MCF 10A (cell line): ENCODE results near the gene EFEMP2. TPM values are rescaled to one million over a fixed set of nuclear protein-coding genes. Genes with fewer than 3 reads are reported as not detected.

Source experiments
- BruUV-seq: library from RNA; stranded (reverse); fragments of 400-500 nt; replicated peaks from 2 replicates; lab custom pipeline; 2021; lab: Mats Ljungman, UMichigan
- CTCF ChIA-PET: fragments of 300-600 bp; sonication (Branson Sonifier 250); formaldehyde crosslinking; extraction: SDS; loops from one replicate; lab custom pipeline; 2021; ENCODE audit warnings: antibody characterized with exemption, inconsistent platforms; lab: Yijun Ruan, JAX
- POLR2A ChIA-PET: fragments of 300-600, 350-650 bp; sonication (Branson Sonifier 250); formaldehyde crosslinking; extraction: SDS; loops from one replicate; lab custom pipeline; 2020; ENCODE audit warnings: antibody characterized with exemption, inconsistent platforms; lab: Yijun Ruan, JAX
- DNase-seq: peaks from one replicate; pipeline ENCODE4 v3.0.0-alpha.2; 2018; ENCODE audit not compliant: unreplicated experiment
- H3K27ac Mint-ChIP-seq: one replicate; pipeline ENCODE4 v1.8.0; 2022; ENCODE audit warnings: mild to moderate bottlenecking, low read depth, mixed read lengths; ENCODE audit not compliant: unreplicated experiment
- H3K27me3 Mint-ChIP-seq: one replicate; pipeline ENCODE4 v1.8.0; 2022; ENCODE audit warnings: mixed read lengths; ENCODE audit not compliant: insufficient read depth, unreplicated experiment
- H3K36me3 Mint-ChIP-seq: one replicate; pipeline ENCODE4 v1.8.0; 2022; ENCODE audit warnings: mild to moderate bottlenecking, moderate library complexity, mixed read lengths; ENCODE audit not compliant: insufficient read depth, unreplicated experiment
- H3K4me1 Mint-ChIP-seq: one replicate; pipeline ENCODE4 v1.8.0; 2022; ENCODE audit warnings: mixed read lengths; ENCODE audit not compliant: insufficient read depth, unreplicated experiment
- H3K4me3 Mint-ChIP-seq: one replicate; pipeline ENCODE4 v1.8.0; 2022; ENCODE audit warnings: mild to moderate bottlenecking, moderate library complexity, mixed read lengths; ENCODE audit not compliant: unreplicated experiment
- H3K9me3 Mint-ChIP-seq: one replicate; pipeline ENCODE4 v1.8.0; 2022; ENCODE audit warnings: mixed read lengths; ENCODE audit not compliant: unreplicated experiment
- intact Hi-C: fragments of 100-400 bp; cut with micrococcal nuclease; formaldehyde crosslinking; loops from 2 replicates; pipeline ENCODE4 v1.14.1; 2022
- total RNA-seq: library from RNA; stranded (reverse); gene quantifications from 2 replicates; pipeline ENCODE4 v1.2.3, GENCODE V29; 2022
- TF ChIP-seq, protein P1 (sequence below): fragments of 200-600 bp; IDR thresholded peaks from one replicate; pipeline ENCODE4 v1.8.0; 2022; ENCODE audit warnings: antibody characterized with exemption, mild to moderate bottlenecking; ENCODE audit not compliant: unreplicated experiment

Gene EFEMP2
- total RNA-seq, 1 experiment from 2014 or later, result 2.4 TPM

DNA sequence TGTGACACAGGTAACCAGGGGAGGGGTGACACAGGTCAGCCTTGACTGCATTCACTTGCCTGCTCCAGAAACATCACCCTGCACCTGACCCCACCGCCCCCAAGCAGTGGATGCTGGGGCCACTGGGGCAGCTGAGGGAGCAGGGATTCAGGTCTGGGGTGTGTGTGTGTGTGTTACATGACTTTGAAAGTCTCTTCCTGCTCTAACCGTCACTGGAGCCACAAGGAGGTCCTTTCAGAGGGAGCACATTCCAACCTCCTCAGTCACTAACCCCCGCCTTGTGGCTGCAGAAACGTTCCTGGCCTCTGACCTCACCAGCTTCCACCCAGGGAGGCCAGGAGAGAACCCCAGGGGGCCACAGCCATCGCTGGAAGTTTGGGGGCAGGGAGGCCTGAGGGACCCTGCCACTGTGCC is 30.5 kb upstream of the EFEMP2 start:
- Mint-ChIP-seq H3K9me3 (no peaks in the 10 kb centered on the region), H3K36me3 (no peaks in the 10 kb centered on the region), H3K27ac (peak overlapping the region; percentile 51), H3K4me3 (no peak overlapping the region), H3K27me3 (no peaks in the 10 kb centered on the region), H3K4me1 (peaks cover 38% of the 10 kb centered on the region)
- CTCF ChIA-PET, result interaction anchor here (0.6 to 1.7 kb wide), 4 partner anchors 14 to 119 kb away, joined by 3 read pairs; no protein-coding TSS in a partner anchor
- TF ChIP-seq, protein P1, sequence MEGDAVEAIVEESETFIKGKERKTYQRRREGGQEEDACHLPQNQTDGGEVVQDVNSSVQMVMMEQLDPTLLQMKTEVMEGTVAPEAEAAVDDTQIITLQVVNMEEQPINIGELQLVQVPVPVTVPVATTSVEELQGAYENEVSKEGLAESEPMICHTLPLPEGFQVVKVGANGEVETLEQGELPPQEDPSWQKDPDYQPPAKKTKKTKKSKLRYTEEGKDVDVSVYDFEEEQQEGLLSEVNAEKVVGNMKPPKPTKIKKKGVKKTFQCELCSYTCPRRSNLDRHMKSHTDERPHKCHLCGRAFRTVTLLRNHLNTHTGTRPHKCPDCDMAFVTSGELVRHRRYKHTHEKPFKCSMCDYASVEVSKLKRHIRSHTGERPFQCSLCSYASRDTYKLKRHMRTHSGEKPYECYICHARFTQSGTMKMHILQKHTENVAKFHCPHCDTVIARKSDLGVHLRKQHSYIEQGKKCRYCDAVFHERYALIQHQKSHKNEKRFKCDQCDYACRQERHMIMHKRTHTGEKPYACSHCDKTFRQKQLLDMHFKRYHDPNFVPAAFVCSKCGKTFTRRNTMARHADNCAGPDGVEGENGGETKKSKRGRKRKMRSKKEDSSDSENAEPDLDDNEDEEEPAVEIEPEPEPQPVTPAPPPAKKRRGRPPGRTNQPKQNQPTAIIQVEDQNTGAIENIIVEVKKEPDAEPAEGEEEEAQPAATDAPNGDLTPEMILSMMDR, result no peak
- POLR2A ChIA-PET, result interaction anchor here (0.6 to 5.4 kb wide), 3 partner anchors 10 to 190 kb away, joined by 3 to 122 read pairs (median 4); no protein-coding TSS in a partner anchor
- peak; percentile 59 for DNase-seq
- intact Hi-C loops, result no loop called here
- no TSS peak for BruUV-seq

DNA sequence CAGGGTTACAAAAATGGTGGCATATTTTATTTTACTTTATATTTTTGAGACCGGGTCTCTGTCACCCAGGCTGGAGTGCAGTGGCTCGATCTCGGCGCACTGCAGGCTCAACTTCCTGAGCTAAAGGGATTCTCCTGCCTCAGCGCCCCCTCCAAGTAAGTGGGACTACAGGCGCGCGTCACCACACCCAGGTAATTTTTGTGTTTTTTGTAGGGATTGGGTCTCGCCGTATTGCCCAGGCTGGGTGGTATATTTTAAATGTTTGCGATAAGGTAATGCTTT is 28.2 kb upstream of the EFEMP2 start:
- ChIA-PET CTCF (interaction anchor here (0.6 to 2.2 kb wide), 8 partner anchors 10 to 240 kb away, joined by 4 to 17 read pairs (median 4); partner anchors contain the start of genes BANF1 and CCDC85B), POLR2A (interaction anchor here (0.6 to 6.4 kb wide), 19 partner anchors 11 to 423 kb away, joined by 3 to 222 read pairs (median 3); partner anchors contain the start of genes BANF1, C11orf68, CCDC85B and CFL1)
- no peaks in the 10 kb centered on the region for H3K27me3 Mint-ChIP-seq
- TF ChIP-seq, protein P1, result no peak
- DNase-seq, result no peak
- peak overlapping the region; percentile 96 for H3K4me3 Mint-ChIP-seq
- H3K9me3 Mint-ChIP-seq, result no peaks in the 10 kb centered on the region
- BruUV-seq, result no TSS peak
- H3K36me3 Mint-ChIP-seq, result peaks cover 10% of the 10 kb centered on the region
- intact Hi-C loops, result loop anchor here (1.0 to 2.0 kb wide), 2 partner anchors 14 to 19 kb away; no protein-coding TSS in a partner anchor
- H3K4me1 Mint-ChIP-seq, result peaks cover 50% of the 10 kb centered on the region
- H3K27ac Mint-ChIP-seq, result peak overlapping the region; percentile 89

DNA sequence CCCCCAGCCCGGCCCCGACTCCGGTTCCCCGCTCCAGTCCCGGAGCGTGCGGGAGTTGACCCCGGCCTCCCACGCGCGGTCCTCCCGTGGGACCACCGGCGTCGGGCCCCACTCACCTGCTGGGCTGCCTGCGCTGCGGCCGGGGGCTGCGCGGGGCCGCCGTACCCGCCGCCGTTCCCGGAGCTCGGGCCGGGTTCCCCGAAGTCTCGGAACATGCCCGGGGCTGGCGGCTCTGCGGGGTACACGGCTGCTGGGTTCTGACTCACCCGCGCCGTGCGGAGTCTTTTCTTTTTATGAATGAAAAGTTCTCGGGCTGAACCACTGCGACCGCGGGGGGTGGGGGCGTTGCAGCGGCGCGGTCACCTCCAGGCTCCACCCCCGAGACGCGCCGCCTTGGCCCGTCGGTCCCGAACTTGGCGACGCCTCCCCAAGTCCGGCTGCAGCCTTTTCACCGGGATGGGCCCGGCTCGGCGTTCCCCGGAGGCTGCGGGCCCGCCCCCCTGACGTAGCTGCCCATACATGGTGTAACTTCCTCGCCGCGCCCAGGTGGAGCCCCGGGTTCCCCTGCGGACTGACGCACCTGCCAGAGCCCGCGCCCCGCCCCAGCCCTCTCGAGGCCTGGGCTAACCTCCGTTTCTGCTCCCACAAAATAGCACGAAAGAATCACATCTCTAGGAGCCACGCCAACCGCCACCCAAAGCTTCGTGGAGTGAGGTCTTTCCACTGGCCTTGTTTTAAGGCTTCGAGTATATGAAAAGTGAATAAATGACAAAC is 27.7 kb upstream of the EFEMP2 start, which contains the start of gene FOSL1:
Gene FOSL1 (minus strand): TSS at position 264 of the 774 bp plus-strand sequence. CDS start 49 bp downstream, at position 215.
- no TSS peak for BruUV-seq
- POLR2A ChIA-PET, result interaction anchor here (0.6 to 6.4 kb wide), 21 partner anchors 11 to 423 kb away, joined by 3 to 222 read pairs (median 3); partner anchors contain the start of genes BANF1, C11orf68, CCDC85B and CFL1
- Mint-ChIP-seq H3K4me1 (peaks cover 56% of the 10 kb centered on the region), H3K27me3 (no peaks in the 10 kb centered on the region), H3K4me3 (peak within 1 kb of the TSS; percentile 96), H3K27ac (peak within 1 kb of the TSS; percentile 89), H3K36me3 (peaks cover 16% of the 10 kb centered on the region), H3K9me3 (no peaks in the 10 kb centered on the region)
- peak; percentile 97 for DNase-seq
- CTCF ChIA-PET, result interaction anchor here (1.0 to 2.2 kb wide), 7 partner anchors 10 to 102 kb away, joined by 4 to 17 read pairs (median 5); partner anchors contain the start of genes BANF1 and CCDC85B
- TF ChIP-seq, protein P1, result no peak
- intact Hi-C loops, result loop anchor here (1.0 to 2.0 kb wide), 2 partner anchors 14 to 20 kb away; no protein-coding TSS in a partner anchor
